ENCODE data around the gene ZNF554. TPM values are rescaled to one million over a fixed set of nuclear protein-coding genes. Genes with fewer than 3 reads are reported as not detected.

The ZNF554 gene
- total and polyA plus RNA-seq, 2 of the 8 experiments (the other 6 are each of a cell fraction or from before 2014, with no cell fraction given) = 1.8 to 5.7 TPM

GRCh38 chr19:2811735-2812413 is 7.8 kb upstream of the ZNF554 start:
- Histone ChIP-seq H3K56ac (replicated peaks; ENCODE audit: insufficient read length, low read depth, low read length) (no peak overlapping the region), H3K79me2 (ENCODE audit: control insufficient read depth in 1 of 2, insufficient read depth in 2 of 2, low read length in 2 of 2) (no peaks in the 10 kb centered on the region), H2AFZ (ENCODE audit: low read length) (no peak overlapping the region), H2BK15ac (ENCODE audit: low read length) (no peak overlapping the region), H4K20me1 (replicated peaks in 1 of 2; ENCODE audit: control insufficient read depth in 1 of 2, insufficient read depth in 2 of 2, low read length in 2 of 2) (peaks cover 7 to 12% of the 10 kb centered on the region in 2 experiments), H3K18ac (ENCODE audit: extremely low read depth, low read length) (no peak overlapping the region), H2BK5ac (ENCODE audit: low read depth, low read length) (no peak overlapping the region), H3K14ac (ENCODE audit: insufficient read length) (no peak overlapping the region), H3K4ac (replicated peaks; ENCODE audit: insufficient read length, low read depth, low read length) (no peak overlapping the region), H3K23ac (ENCODE audit: insufficient read length) (no peak overlapping the region), H2BK120ac (replicated peaks; ENCODE audit: low read depth, low read length) (no peak overlapping the region), H3K9ac (replicated peaks in 1 of 4; ENCODE audit: extremely low read depth in 1 of 4, low read depth in 3 of 4, low read length in 3 of 4) (no peak overlapping the region), H4K8ac (ENCODE audit: extremely low read depth, insufficient read depth, low read length) (no peak overlapping the region), H3K79me1 (ENCODE audit: low read depth, low read length) (no peaks in the 10 kb centered on the region), H3K4me3 (ENCODE audit: extremely low read depth in 1 of 4, insufficient read depth in 2 of 4, low read depth in 3 of 4, low read length in 4 of 4) (no peak overlapping the region), H4K91ac (replicated peaks; ENCODE audit: insufficient read length, low read length) (no peak overlapping the region), H2AK5ac (ENCODE audit: low read depth, low read length) (no peak overlapping the region), H3K4me1 (replicated peaks in 1 of 4; ENCODE audit: control insufficient read depth in 3 of 4, insufficient read depth in 4 of 4, low read length in 3 of 4) (no peaks in the 10 kb centered on the region), H4K5ac (ENCODE audit: insufficient read length, low read depth, low read length) (no peak overlapping the region), H3K27me3 (replicated peaks in 1 of 4; ENCODE audit: control insufficient read depth in 3 of 4, extremely low read depth in 1 of 4, insufficient read depth in 3 of 4, low read length in 3 of 4) (no peaks in the 10 kb centered on the region), H3K36me3 (ENCODE audit: control insufficient read depth in 2 of 4, insufficient read depth in 4 of 4, low read length in 3 of 4) (peaks cover 13 to 64% (median 48%) of the 10 kb centered on the region in 4 experiments; a peak in 6 of 8 replicates), H3K4me2 (ENCODE audit: insufficient read depth in 1 of 2, low read depth in 2 of 2, low read length in 2 of 2) (no peak overlapping the region), H2BK20ac (ENCODE audit: low read length) (no peak overlapping the region), H3K23me2 (ENCODE audit: low read depth, low read length) (no peaks in the 10 kb centered on the region), H2BK12ac (ENCODE audit: low read depth, low read length) (no peak overlapping the region), H3K27ac (ENCODE audit: low read depth, low read length) (no peak overlapping the region), H3K9me3 (ENCODE audit: insufficient read depth in 2 of 2, low read depth in 1 of 2, low read length in 1 of 2) (no peaks in the 10 kb centered on the region)
- POLR2A ChIA-PET (ENCODE audit: partially characterized antibody) = interaction anchor here (0.7 to 1.0 kb wide), 3 partner anchors 18 to 28 kb away, joined by 3 to 7 read pairs (median 4); partner anchors contain the start of gene THOP1
- DNase-seq (ENCODE audit: low read depth in 1 of 2, low spot score in 2 of 2) (peak in 1 of 2 experiments; percentile 42), FAIRE-seq (no peak)
- 95% methylated on average over 27 of the region's 34 CpGs; no CpG with 5 or more reads in 1 of the 2 experiments for WGBS, 2 experiments (ENCODE audit: extremely low coverage in 1 of 2, insufficient coverage in 1 of 2, insufficient read length in 1 of 2, insufficient replicate concordance in 2 of 2, low coverage in 1 of 2, low lambda C conversion rate in 2 of 2, missing lambda C conversion rate in 1 of 2)
- CTCF ChIA-PET (ENCODE audit: partially characterized antibody) = interaction anchor here (0.6 kb wide), 1 partner anchor 18 kb away, joined by 3 read pairs; no protein-coding TSS in a partner anchor
- TF ChIP-seq RNF2 (IDR thresholded peaks at IDR 0.05; ENCODE audit: borderline replicate concordance, low read depth, low read length, missing control alignments, poor library complexity, severe bottlenecking) (no peak), TAF1 (IDR thresholded peaks at IDR 0.05; ENCODE audit: low read depth, low read length) (no peak), CHD2 (IDR thresholded peaks at IDR 0.05; ENCODE audit: low read length) (no peak), POLR2A (IDR thresholded peaks at IDR 0.05; ENCODE audit: control extremely low read depth in 1 of 2, low read depth in 2 of 2, low read length in 2 of 2) (no peak), CTBP2 (IDR thresholded peaks at IDR 0.05; ENCODE audit: borderline replicate concordance, insufficient read depth, insufficient read length, low read length) (no peak), POU5F1 (IDR thresholded peaks at IDR 0.05; ENCODE audit: low read depth, low read length) (no peak), E2F6 (IDR thresholded peaks at IDR 0.05) (no peak), USF2 (IDR thresholded peaks at IDR 0.05; ENCODE audit: low read length) (no peak), NANOG (IDR thresholded peaks at IDR 0.05; ENCODE audit: insufficient read depth, low read depth, low read length, poor library complexity, severe bottlenecking) (no peak), SIRT6 (IDR thresholded peaks at IDR 0.05; ENCODE audit: low read length) (no peak), GTF2F1 (IDR thresholded peaks at IDR 0.05; ENCODE audit: borderline replicate concordance, low read depth, low read length) (no peak)
